Activated CD4-positive, alpha-beta T cell treated with anti-CD3 and anti-CD28 coated beads, Interleukin-2, amount 50 U/mL, for 16 hours (primary cell): Measurements from ENCODE around the gene EFCAB11.

Source experiments
- DNase-seq: peaks from one replicate; pipeline ENCODE4 v3.0.0-alpha.2; 2020

The EFCAB11 gene

GRCh38 chr14:89956661-89957009 lies 2.1 kb upstream of the EFCAB11 start:
- DNase-seq: no peak

- peak; percentile 97 for DNase-seq
Measured at GRCh38 chr14:89955745-89956660, 1.5 kb upstream of the EFCAB11 start, which contains the start of gene TDP1. Gene TDP1 (plus strand): TSS chr14:89955927. CDS start chr14:89963115, 7,188 bp downstream.

DNA sequence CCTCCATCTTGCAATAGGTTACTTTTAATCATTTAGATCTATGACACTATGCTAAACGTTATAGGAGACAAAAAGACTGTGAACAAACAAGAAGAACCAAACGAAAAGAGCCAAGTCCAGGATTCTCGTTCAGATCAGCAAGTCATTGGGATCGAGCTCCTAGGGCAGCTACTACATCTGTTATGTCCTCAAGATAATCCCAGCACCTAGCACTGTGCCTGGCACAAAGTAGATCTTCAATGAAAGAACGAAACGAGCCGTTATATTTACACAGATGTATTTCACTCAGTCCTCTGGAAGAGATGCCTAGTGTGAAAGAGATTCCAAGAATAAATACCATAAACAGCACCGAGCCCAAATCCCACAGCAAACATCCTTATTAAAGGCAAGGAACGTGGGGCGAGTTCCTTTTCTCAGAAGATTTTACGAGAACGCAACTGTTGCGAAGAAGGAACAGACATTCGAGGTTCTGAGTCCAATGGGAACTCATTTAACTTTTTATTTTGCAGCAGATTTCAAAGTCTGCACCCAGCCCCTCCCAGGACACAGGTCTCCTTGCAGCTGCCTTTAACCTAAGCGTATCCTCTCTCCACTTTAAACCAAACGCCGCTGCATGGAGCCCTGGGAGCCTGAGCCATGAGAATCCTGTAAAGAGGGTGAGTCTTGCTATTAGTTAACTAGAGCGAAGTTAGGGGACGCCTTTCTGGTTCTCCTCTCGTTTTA lies 653 bp upstream of the EFCAB11 start:
- DNase-seq: no peak

DNA sequence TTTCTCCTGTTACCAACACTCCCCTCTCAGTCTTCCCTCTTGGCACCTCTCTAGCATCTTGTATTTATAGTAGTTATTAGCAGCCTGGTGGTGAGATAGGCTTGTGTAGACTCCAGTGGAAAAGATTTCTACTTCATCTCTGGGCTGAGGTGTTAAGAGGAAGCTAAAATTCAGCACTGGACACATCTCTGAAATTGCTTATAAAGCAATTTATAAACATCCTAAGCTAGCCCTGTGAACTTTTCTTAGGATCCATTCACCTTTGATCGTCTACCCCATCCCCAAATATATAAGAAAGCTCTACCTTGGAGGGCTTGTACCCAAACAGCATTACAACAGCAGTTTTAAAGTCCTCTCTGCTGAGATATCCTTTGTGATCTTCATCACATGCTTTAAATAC lies 928 bp downstream of the EFCAB11 start:
- no peak for DNase-seq

DNA sequence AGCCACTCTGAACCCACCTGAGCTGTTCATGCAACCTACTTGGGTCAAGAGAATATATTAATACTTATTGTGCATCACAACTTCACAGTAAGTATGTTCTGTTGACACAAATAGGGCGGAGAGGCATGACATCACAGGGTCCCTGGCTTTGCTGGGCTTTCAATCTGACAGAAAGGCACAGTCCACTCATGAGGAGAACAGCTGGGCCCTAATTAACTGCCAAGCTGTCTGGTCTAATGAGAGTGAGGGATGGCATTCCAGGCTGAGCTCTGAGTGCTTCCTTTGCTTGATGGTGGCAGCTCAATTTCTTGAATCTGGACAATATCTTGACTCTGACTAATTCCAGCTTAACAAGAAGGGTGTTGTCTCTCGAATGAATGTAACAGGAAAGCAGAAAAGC lies 2.0 kb downstream of the EFCAB11 start:
- DNase-seq: no peak

- no peak for DNase-seq
Measured at GRCh38 chr14:89947344-89947743, 7.2 kb downstream of the EFCAB11 start.

- no peak for DNase-seq
Measured at GRCh38 chr14:89941830-89942377, 12.6 kb downstream of the EFCAB11 start.

GRCh38 chr14:89936654-89937185 lies 17.8 kb downstream of the EFCAB11 start:
- DNase-seq: no peak

DNA sequence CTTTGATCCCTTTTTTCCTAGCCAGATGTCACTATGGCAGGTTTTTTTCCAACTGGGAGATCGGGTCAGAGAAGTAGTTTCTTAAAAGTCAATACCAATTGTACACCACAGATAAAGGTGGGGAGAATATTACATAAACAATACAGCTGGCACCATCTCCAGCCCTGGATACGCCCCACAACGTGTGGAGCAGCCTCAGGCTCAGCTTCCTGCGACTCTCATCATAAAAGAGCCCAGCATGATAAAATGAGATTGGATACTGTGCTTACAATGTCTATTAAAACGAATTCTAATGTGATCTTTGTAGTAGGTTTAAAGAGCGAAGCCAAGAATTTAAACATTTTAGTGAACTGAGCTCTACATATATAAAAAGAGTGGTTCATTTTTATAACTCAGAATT lies 21.5 kb downstream of the EFCAB11 start:
- no peak for DNase-seq

DNA sequence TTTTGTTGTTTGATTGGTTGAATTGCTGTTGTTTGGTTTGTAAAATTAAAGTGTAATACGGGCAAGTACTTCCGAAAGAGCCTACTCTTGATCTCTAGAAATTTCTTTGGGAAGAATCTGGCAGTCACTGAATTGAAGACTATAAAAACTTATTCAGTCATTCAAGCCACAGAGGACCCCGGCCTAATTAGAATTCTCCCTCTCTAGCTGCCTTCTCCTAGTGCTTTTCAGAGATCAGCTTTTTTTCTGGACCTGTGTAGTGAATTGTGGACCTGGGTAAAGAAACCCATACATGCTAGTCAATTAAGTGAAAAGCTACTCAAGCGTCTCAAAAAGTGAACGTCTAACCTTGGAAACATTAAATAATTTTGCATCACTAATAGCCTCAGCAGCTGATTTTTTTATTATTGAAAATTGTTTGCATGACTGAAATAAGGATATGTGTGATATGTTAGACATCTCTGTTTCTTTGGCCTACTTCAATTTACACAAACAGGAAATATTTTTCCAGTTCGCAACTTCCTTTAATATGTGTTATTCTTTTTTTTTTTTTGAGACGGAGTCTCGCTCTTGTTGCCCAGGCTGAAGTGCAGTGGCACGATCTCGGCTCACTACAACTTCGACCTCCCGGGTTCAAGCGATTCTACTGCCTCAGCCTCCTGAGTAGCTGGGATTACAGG lies 27.2 kb downstream of the EFCAB11 start:
- no peak for DNase-seq

DNA sequence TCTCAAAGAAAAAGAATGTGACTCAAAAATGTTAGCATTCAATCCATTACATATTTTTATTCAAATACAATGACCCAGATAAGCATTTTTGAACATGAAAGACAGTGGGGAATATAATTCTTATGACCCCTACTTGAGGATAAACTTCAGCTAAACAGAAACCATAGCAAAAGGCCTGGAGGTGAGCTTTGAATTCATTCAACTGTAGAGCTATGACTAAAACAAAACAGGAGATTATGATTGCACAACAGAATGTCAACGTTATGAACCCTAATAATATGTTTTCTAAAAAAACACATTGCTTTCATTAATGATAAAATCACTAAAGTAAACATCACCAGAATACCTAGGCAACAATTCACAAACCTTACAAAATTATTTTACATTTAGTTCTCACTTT lies 27.8 kb downstream of the EFCAB11 start:
- no peak for DNase-seq

GRCh38 chr14:89924268-89924667 lies 30.3 kb downstream of the EFCAB11 start:
- no peak for DNase-seq

GRCh38 chr14:89922031-89922907 lies 32.3 kb downstream of the EFCAB11 start:
- no peak for DNase-seq

- DNase-seq: no peak
Measured at GRCh38 chr14:89921346-89921745, 33.2 kb downstream of the EFCAB11 start.

- no peak for DNase-seq
Measured at GRCh38 chr14:89920056-89920455, 34.5 kb downstream of the EFCAB11 start.

DNA sequence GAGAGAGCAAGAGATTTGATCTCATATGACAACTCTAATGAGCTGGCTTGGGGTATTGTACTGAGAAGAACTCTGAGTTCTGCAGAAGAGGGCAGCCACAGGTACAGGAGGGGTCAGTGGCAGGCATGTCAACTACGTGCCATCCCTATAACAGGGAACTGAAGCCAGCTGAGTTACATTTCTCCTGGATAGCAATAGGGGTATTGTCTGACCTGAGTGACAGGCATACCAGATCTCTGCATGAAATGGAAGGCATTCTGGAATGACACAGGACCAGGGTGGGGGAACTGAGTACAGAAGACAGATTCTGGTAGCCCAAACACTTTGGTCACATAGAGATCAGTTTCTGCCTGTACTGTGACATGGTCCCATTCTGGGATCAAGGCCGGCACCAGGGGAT lies 35.8 kb downstream of the EFCAB11 start:
- no peak for DNase-seq

GRCh38 chr14:89915114-89915878 lies 39.2 kb downstream of the EFCAB11 start:
- DNase-seq: peak; percentile 58

- DNase-seq: no peak
Measured at GRCh38 chr14:89912667-89913211, 41.8 kb downstream of the EFCAB11 start.

GRCh38 chr14:89912221-89912620 lies 42.3 kb downstream of the EFCAB11 start:
- DNase-seq: no peak

- no peak for DNase-seq
Measured at GRCh38 chr14:89911010-89911919, 43.3 kb downstream of the EFCAB11 start.
